ENCODE results near the gene GABBR2.

The GABBR2 gene

GRCh38 chr9:98479967-98480847, 228.5 kb downstream of the GABBR2 start:
- peak; percentile 22 for DNase-seq
- H3K27me3 ChIP-seq (replicated peaks), result no peaks in the 10 kb centered on the region
- H3K4me3 ChIP-seq (ENCODE audit: low read depth, low read length), result no peak overlapping the region
- H3K36me3 ChIP-seq (replicated peaks), result no peaks in the 10 kb centered on the region
- in situ Hi-C loops (cut with HindIII; ENCODE audit: low pct_ligation_motif_present, low sequenced_read_pairs), result no loop called here
- TF ChIP-seq, protein P1, sequence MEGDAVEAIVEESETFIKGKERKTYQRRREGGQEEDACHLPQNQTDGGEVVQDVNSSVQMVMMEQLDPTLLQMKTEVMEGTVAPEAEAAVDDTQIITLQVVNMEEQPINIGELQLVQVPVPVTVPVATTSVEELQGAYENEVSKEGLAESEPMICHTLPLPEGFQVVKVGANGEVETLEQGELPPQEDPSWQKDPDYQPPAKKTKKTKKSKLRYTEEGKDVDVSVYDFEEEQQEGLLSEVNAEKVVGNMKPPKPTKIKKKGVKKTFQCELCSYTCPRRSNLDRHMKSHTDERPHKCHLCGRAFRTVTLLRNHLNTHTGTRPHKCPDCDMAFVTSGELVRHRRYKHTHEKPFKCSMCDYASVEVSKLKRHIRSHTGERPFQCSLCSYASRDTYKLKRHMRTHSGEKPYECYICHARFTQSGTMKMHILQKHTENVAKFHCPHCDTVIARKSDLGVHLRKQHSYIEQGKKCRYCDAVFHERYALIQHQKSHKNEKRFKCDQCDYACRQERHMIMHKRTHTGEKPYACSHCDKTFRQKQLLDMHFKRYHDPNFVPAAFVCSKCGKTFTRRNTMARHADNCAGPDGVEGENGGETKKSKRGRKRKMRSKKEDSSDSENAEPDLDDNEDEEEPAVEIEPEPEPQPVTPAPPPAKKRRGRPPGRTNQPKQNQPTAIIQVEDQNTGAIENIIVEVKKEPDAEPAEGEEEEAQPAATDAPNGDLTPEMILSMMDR (IDR thresholded peaks at IDR 0.05; ENCODE audit: low read depth, low read length, missing control alignments), result no peak
- no peak overlapping the region for H3K27ac ChIP-seq

- H3K36me3 ChIP-seq (replicated peaks), result no peaks in the 10 kb centered on the region
- H3K4me3 ChIP-seq (ENCODE audit: low read depth, low read length), result no peak overlapping the region
- in situ Hi-C loops (cut with HindIII; ENCODE audit: low pct_ligation_motif_present, low sequenced_read_pairs), result no loop called here
- no peak overlapping the region for H3K27ac ChIP-seq
- DNase-seq, result no peak
- TF ChIP-seq, protein P1 (IDR thresholded peaks at IDR 0.05; ENCODE audit: low read depth, low read length, missing control alignments), result no peak
- H3K27me3 ChIP-seq (replicated peaks), result no peaks in the 10 kb centered on the region
Observed at GRCh38 chr9:98479449-98479848, 229.3 kb downstream of the GABBR2 start.

DNA sequence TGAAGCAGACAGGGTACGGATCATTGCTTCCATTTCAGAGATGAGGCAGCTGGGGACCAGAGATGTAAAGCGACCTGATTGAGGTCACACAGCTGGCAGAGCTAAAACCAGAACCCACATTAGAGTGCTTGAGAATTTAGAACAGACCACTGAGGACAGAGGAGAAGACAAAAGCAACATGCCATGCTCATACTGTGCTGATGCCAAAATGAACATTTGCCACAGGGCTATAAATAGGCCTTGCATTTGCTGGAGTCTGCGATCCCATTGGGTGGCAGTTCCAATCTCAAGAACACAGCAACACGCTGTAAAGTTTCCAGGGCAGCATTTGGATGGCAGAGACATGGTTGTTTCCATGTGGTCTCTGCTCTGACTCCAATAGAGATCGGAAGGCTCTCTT, 230.9 kb downstream of the GABBR2 start:
- no peak overlapping the region for H3K4me3 ChIP-seq (ENCODE audit: low read depth, low read length)
- in situ Hi-C loops (cut with HindIII; ENCODE audit: low pct_ligation_motif_present, low sequenced_read_pairs), result no loop called here
- no peak overlapping the region for H3K27ac ChIP-seq
- no peaks in the 10 kb centered on the region for H3K27me3 ChIP-seq (replicated peaks)
- H3K36me3 ChIP-seq (replicated peaks), result no peaks in the 10 kb centered on the region
- TF ChIP-seq, protein P1 (IDR thresholded peaks at IDR 0.05; ENCODE audit: low read depth, low read length, missing control alignments), result no peak
- no peak for DNase-seq

DNA sequence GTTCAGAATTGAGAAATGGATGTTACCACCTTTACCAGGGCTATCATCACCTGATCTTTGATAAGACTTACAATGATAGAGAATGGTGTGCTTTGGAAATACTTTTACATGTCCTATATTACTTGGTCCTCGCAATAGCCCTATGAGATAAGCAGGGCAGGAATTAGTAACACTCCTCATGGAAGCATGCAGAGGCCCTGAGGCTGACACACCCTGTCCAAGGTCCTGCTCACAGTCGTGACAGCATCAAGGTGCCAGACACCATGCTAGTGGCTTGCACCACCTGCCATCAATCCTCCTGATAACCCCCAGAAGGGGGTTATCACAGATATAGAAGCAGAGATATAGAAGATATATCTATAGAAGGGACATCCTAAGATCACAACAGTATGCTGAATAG, 236.5 kb downstream of the GABBR2 start:
- no peak overlapping the region for H3K27ac ChIP-seq
- in situ Hi-C loops (cut with HindIII; ENCODE audit: low pct_ligation_motif_present, low sequenced_read_pairs), result no loop called here
- H3K27me3 ChIP-seq (replicated peaks), result no peaks in the 10 kb centered on the region
- H3K4me3 ChIP-seq (ENCODE audit: low read depth, low read length), result no peak overlapping the region
- DNase-seq, result no peak
- TF ChIP-seq, protein P1 (IDR thresholded peaks at IDR 0.05; ENCODE audit: low read depth, low read length, missing control alignments), result no peak
- H3K36me3 ChIP-seq (replicated peaks), result no peaks in the 10 kb centered on the region

GRCh38 chr9:98471185-98471584, 237.6 kb downstream of the GABBR2 start:
- H3K27me3 ChIP-seq (replicated peaks), result no peaks in the 10 kb centered on the region
- TF ChIP-seq, protein P1 (IDR thresholded peaks at IDR 0.05; ENCODE audit: low read depth, low read length, missing control alignments), result no peak
- H3K4me3 ChIP-seq (ENCODE audit: low read depth, low read length), result no peak overlapping the region
- DNase-seq, result no peak
- H3K27ac ChIP-seq, result no peak overlapping the region
- H3K36me3 ChIP-seq (replicated peaks), result no peaks in the 10 kb centered on the region
- in situ Hi-C loops (cut with HindIII; ENCODE audit: low pct_ligation_motif_present, low sequenced_read_pairs), result no loop called here

Data from brain microvascular endothelial cell (primary cell).